ENCODE measurements around the gene OCSTAMP. TPM values are rescaled to one million over a fixed set of nuclear protein-coding genes. Genes with fewer than 3 reads are reported as not detected.
A peak's percentile ranks its signal among the peaks of the same experiment; 100 is the strongest.

OCSTAMP gene
- total RNA-seq, 1 donor from 2014 or later = not detected

DNA sequence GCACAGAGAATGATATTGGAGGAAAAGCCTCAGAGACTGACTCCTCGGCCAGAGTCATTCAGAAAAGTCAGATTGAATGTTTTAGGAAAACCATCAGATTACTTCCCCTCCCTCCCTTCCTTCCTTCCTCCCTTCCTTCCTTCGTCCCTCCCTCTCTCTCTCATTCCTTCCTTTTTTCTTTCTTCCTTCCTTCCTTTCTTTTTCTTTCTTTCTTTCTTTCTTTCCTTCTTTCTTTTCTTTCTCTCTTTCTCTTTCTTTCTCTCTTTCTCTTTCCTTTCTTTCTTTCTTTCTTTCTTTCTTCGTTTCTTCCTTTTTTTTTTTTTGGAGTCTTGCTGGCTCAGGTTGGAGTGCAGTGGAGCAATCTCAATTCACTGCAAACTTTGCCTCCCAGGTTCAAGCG lies 7.4 kb downstream of the OCSTAMP start:
- Mint-ChIP-seq H3K27me3 (ENCODE audit: unreplicated experiment) (peaks cover 2% of the 10 kb centered on the region), H3K9me3 (ENCODE audit: unreplicated experiment) (no peaks in the 10 kb centered on the region), H3K27ac (ENCODE audit: unreplicated experiment) (no peak overlapping the region), H3K4me3 (ENCODE audit: unreplicated experiment) (no peak overlapping the region), H3K36me3 (ENCODE audit: unreplicated experiment) (no peaks in the 10 kb centered on the region), H3K4me1 (ENCODE audit: low read depth, unreplicated experiment) (no peaks in the 10 kb centered on the region)
- TF ChIP-seq, protein P1, sequence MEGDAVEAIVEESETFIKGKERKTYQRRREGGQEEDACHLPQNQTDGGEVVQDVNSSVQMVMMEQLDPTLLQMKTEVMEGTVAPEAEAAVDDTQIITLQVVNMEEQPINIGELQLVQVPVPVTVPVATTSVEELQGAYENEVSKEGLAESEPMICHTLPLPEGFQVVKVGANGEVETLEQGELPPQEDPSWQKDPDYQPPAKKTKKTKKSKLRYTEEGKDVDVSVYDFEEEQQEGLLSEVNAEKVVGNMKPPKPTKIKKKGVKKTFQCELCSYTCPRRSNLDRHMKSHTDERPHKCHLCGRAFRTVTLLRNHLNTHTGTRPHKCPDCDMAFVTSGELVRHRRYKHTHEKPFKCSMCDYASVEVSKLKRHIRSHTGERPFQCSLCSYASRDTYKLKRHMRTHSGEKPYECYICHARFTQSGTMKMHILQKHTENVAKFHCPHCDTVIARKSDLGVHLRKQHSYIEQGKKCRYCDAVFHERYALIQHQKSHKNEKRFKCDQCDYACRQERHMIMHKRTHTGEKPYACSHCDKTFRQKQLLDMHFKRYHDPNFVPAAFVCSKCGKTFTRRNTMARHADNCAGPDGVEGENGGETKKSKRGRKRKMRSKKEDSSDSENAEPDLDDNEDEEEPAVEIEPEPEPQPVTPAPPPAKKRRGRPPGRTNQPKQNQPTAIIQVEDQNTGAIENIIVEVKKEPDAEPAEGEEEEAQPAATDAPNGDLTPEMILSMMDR (IDR thresholded peaks at IDR 0.05; ENCODE audit: partially characterized antibody, unreplicated experiment) = no peak
- no peak for DNase-seq

DNA sequence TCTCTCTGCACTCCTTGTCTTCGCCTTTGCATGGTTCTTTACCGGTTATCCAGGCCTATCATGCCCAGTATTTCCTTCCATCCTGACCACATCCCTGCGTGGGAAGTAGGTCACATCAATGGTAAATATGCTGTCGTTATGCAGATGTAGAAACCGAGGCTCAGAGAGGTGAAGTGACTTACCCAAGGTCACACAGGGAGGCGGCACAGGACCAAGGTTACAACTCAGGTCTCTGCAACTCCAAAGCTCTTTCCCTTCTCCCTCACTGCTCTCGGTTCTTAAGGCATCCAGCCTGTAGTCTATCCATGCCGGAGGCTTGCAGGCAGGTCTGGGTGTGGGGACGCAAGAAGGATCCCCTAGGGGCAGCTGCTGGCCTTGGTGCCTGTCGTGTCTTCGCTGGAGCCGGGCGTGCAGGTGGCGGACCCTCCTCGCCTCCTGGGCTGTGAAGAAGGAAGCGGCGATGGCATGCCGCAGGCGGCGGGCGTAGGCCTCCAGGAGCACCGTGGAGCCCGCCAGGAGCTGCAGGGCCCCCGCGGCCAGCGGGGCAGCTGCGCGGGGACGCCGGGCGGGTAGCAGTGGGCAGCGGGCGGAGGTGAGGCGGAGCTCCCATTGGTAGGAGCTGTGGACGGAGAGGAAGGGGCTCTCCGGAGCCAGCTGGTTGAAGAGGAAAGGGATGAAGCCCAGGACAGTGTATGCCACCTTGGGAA lies 9.1 kb downstream of the OCSTAMP start:
- Mint-ChIP-seq H3K4me1 (ENCODE audit: low read depth, unreplicated experiment) (no peaks in the 10 kb centered on the region), H3K9me3 (ENCODE audit: unreplicated experiment) (no peaks in the 10 kb centered on the region), H3K27me3 (ENCODE audit: unreplicated experiment) (peaks cover 2% of the 10 kb centered on the region), H3K4me3 (ENCODE audit: unreplicated experiment) (no peak overlapping the region), H3K27ac (ENCODE audit: unreplicated experiment) (no peak overlapping the region), H3K36me3 (ENCODE audit: unreplicated experiment) (no peaks in the 10 kb centered on the region)
- TF ChIP-seq, protein P1 (IDR thresholded peaks at IDR 0.05; ENCODE audit: partially characterized antibody, unreplicated experiment) = no peak
- DNase-seq = no peak

DNA sequence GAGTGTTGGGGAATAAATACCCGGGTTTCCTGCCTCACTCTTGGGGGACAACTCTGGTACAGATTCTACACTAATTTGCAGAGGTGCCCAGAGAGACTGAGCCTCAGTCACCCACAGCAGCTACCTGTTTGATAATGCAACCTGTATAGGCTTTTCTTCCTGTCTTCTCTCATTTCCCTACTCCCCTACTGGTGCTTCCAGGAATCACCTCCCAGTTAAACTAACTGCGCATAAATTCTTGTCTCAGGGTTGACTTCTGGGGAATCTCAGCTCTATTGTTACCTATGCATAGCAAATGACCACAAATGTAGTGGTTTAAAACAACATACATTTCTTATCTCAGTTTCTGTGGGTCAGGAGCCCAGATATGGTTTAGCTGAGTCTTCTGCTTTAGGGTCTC lies 11.3 kb downstream of the OCSTAMP start:
- DNase-seq = no peak
- Mint-ChIP-seq H3K36me3 (ENCODE audit: unreplicated experiment) (no peaks in the 10 kb centered on the region), H3K4me1 (ENCODE audit: low read depth, unreplicated experiment) (no peaks in the 10 kb centered on the region), H3K27me3 (ENCODE audit: unreplicated experiment) (peaks cover 2% of the 10 kb centered on the region), H3K9me3 (ENCODE audit: unreplicated experiment) (no peaks in the 10 kb centered on the region), H3K4me3 (ENCODE audit: unreplicated experiment) (no peak overlapping the region), H3K27ac (ENCODE audit: unreplicated experiment) (no peak overlapping the region)
- TF ChIP-seq, protein P1 (IDR thresholded peaks at IDR 0.05; ENCODE audit: partially characterized antibody, unreplicated experiment) = peak; percentile 26

DNA sequence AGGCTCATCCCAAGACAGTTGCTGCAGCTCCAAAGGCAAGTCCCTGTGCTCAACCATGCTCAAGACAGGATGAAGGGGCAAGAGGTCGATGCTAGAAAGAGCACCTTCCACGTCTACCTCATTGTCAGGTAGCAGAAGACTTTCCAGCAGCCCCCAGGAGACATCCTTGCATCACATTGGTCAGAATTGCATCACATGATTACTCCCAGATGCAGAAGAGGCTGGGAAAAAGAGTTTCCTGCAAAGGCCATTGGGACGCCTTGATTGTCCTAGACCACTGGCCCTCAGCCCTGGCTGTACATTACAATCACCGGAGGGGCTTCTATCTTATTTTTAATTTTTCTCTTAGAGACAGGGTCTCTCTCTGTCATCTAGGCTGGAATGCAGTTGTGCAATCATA lies 19.8 kb downstream of the OCSTAMP start:
- H3K4me1 Mint-ChIP-seq (ENCODE audit: low read depth, unreplicated experiment) = no peaks in the 10 kb centered on the region
- H3K9me3 Mint-ChIP-seq (ENCODE audit: unreplicated experiment) = no peaks in the 10 kb centered on the region
- no peak overlapping the region for H3K27ac Mint-ChIP-seq (ENCODE audit: unreplicated experiment)
- no peaks in the 10 kb centered on the region for H3K36me3 Mint-ChIP-seq (ENCODE audit: unreplicated experiment)
- TF ChIP-seq, protein P1 (IDR thresholded peaks at IDR 0.05; ENCODE audit: partially characterized antibody, unreplicated experiment) = no peak
- no peak for DNase-seq
- no peaks in the 10 kb centered on the region for H3K27me3 Mint-ChIP-seq (ENCODE audit: unreplicated experiment)
- no peak overlapping the region for H3K4me3 Mint-ChIP-seq (ENCODE audit: unreplicated experiment)

DNA sequence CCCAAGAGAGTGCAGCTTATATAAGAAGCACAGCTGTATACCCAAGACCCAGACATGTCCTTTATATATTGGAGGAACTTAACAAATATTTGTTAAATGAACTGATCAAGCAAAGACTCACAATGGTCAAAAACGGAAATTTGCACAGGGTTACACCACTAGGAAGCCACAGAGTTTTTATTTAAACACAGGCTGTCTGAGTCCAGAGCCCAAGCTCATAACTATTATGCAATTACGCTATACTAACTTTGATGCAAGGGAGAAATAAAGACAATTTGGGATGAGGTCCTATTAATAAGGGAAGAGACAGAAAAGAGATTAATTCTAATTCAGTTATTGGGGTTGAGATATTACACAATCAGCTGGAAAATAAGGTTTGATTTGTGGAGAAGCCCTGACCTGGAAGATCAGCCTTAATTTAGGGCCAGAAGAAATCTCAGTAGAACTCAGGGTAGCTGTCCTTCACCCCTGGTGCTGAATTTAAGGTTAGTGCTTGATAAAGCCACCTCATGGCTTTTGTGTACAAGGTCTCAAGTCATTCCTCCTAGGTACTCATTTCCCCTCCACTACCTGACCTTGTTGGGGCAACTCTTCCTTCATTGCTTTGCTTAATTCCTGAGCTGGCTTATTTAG lies 26.6 kb downstream of the OCSTAMP start:
- Mint-ChIP-seq H3K27ac (ENCODE audit: unreplicated experiment) (no peak overlapping the region), H3K36me3 (ENCODE audit: unreplicated experiment) (no peaks in the 10 kb centered on the region), H3K4me3 (ENCODE audit: unreplicated experiment) (no peak overlapping the region), H3K27me3 (ENCODE audit: unreplicated experiment) (peaks cover 2% of the 10 kb centered on the region), H3K9me3 (ENCODE audit: unreplicated experiment) (no peaks in the 10 kb centered on the region), H3K4me1 (ENCODE audit: low read depth, unreplicated experiment) (no peaks in the 10 kb centered on the region)
- TF ChIP-seq, protein P1 (IDR thresholded peaks at IDR 0.05; ENCODE audit: partially characterized antibody, unreplicated experiment) = no peak
- DNase-seq = no peak
